GM23338 (cell line): ENCODE data around the gene SSH2. TPM values are rescaled to one million over a fixed set of nuclear protein-coding genes. Genes with fewer than 3 reads are reported as not detected.

ENCODE experiments used
- CREB1 ChIP-seq: fragments of 250-450 bp; sonication (Bioruptor Pico); IDR thresholded peaks from 2 replicates; pipeline ENCODE4 v1.5.0; 2020; ENCODE audit warnings: low read depth, mild to moderate bottlenecking, moderate library complexity
- ETS1 ChIP-seq: IDR thresholded peaks from 2 replicates; pipeline ENCODE4 v1.6.1; 2016; ENCODE audit warnings: antibody characterized with exemption
- EZH2 ChIP-seq: fragments of 200-600 bp; sonication (generic); IDR thresholded peaks from one replicate; pipeline ENCODE4 v1.8.0; 2017; ENCODE audit warnings: antibody characterized with exemption, mild to moderate bottlenecking, low read depth; ENCODE audit not compliant: unreplicated experiment
- JUNB ChIP-seq: IDR thresholded peaks from one replicate; pipeline ENCODE4 v1.6.1; 2016; ENCODE audit warnings: antibody characterized with exemption; ENCODE audit not compliant: unreplicated experiment
- NANOG ChIP-seq: IDR thresholded peaks from 2 replicates; pipeline ENCODE4 v1.6.1; 2016; ENCODE audit warnings: antibody characterized with exemption, borderline replicate concordance
- POLR2AphosphoS5 ChIP-seq: IDR thresholded peaks from 2 replicates; pipeline ENCODE4 v1.6.1; 2016; ENCODE audit warnings: antibody characterized with exemption, low read depth
- STAT1 ChIP-seq: IDR thresholded peaks from one replicate; pipeline ENCODE4 v1.6.1; 2016; ENCODE audit warnings: antibody characterized with exemption; ENCODE audit not compliant: unreplicated experiment
- ZNF331 ChIP-seq: fragments of 250-450 bp; sonication (Bioruptor Pico); IDR thresholded peaks from 2 replicates; pipeline ENCODE4 v1.5.0; 2020; ENCODE audit warnings: low read depth, mild to moderate bottlenecking, moderate library complexity
- polyA plus RNA-seq: library from polyadenylated mRNA; unstranded; fragments of >200 nt; fragmentation: Nextera tagmentation; extraction: Ambion mirVana; gene quantifications from 2 replicates; pipeline ENCODE4 v1.2.1, GENCODE V29; 2016
- total RNA-seq: library from RNA; depleted of rRNA; stranded (reverse); fragments of >200 nt; shearing (Covaris generic); gene quantifications from 2 replicates; pipeline ENCODE4 v1.2.3, GENCODE V29; 2014
- TF ChIP-seq, protein P1 (sequence below): fragments of 250-450 bp; sonication (Bioruptor Pico); IDR thresholded peaks from 2 replicates; pipeline ENCODE4 v1.5.0; 2020; ENCODE audit warnings: mild to moderate bottlenecking, moderate library complexity
- TF ChIP-seq, protein P2 (sequence below), 2 experiments: fragments of 200-600 bp in 1 of 2; sonication (generic) in 1 of 2; conservative IDR thresholded peaks; 2 replicates each; pipeline versions ENCODE4 v1.5.1 to v1.6.1; 2016 to 2017; ENCODE audit warnings: antibody characterized with exemption in 2 of 2, low read depth in 2 of 2, mild to moderate bottlenecking in 2 of 2, moderate library complexity in 1 of 2

SSH2 gene
- total and polyA plus RNA-seq, 2 experiments from 2014 or later, result 9.9 to 12.1 TPM

DNA sequence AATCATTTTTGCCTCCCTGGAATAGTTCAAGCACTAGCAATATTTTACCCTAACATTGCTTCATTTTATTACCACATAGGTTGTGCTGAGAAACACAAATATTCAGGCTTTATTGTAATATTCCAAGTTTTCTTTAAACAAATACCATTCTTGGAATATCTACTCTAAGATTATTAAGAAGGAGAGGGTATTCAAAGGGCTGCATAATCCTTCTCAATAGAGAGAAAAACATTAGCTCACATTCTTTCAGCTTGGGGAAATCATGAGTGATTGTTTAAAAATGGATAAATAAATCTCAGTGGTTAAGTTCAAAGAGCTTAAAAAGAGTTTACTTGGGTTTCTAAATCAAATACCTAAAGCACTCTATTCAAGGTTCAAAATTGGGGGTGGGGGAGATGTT lies 195.4 kb downstream of the SSH2 start (continued):
- TF ChIP-seq, protein P1, sequence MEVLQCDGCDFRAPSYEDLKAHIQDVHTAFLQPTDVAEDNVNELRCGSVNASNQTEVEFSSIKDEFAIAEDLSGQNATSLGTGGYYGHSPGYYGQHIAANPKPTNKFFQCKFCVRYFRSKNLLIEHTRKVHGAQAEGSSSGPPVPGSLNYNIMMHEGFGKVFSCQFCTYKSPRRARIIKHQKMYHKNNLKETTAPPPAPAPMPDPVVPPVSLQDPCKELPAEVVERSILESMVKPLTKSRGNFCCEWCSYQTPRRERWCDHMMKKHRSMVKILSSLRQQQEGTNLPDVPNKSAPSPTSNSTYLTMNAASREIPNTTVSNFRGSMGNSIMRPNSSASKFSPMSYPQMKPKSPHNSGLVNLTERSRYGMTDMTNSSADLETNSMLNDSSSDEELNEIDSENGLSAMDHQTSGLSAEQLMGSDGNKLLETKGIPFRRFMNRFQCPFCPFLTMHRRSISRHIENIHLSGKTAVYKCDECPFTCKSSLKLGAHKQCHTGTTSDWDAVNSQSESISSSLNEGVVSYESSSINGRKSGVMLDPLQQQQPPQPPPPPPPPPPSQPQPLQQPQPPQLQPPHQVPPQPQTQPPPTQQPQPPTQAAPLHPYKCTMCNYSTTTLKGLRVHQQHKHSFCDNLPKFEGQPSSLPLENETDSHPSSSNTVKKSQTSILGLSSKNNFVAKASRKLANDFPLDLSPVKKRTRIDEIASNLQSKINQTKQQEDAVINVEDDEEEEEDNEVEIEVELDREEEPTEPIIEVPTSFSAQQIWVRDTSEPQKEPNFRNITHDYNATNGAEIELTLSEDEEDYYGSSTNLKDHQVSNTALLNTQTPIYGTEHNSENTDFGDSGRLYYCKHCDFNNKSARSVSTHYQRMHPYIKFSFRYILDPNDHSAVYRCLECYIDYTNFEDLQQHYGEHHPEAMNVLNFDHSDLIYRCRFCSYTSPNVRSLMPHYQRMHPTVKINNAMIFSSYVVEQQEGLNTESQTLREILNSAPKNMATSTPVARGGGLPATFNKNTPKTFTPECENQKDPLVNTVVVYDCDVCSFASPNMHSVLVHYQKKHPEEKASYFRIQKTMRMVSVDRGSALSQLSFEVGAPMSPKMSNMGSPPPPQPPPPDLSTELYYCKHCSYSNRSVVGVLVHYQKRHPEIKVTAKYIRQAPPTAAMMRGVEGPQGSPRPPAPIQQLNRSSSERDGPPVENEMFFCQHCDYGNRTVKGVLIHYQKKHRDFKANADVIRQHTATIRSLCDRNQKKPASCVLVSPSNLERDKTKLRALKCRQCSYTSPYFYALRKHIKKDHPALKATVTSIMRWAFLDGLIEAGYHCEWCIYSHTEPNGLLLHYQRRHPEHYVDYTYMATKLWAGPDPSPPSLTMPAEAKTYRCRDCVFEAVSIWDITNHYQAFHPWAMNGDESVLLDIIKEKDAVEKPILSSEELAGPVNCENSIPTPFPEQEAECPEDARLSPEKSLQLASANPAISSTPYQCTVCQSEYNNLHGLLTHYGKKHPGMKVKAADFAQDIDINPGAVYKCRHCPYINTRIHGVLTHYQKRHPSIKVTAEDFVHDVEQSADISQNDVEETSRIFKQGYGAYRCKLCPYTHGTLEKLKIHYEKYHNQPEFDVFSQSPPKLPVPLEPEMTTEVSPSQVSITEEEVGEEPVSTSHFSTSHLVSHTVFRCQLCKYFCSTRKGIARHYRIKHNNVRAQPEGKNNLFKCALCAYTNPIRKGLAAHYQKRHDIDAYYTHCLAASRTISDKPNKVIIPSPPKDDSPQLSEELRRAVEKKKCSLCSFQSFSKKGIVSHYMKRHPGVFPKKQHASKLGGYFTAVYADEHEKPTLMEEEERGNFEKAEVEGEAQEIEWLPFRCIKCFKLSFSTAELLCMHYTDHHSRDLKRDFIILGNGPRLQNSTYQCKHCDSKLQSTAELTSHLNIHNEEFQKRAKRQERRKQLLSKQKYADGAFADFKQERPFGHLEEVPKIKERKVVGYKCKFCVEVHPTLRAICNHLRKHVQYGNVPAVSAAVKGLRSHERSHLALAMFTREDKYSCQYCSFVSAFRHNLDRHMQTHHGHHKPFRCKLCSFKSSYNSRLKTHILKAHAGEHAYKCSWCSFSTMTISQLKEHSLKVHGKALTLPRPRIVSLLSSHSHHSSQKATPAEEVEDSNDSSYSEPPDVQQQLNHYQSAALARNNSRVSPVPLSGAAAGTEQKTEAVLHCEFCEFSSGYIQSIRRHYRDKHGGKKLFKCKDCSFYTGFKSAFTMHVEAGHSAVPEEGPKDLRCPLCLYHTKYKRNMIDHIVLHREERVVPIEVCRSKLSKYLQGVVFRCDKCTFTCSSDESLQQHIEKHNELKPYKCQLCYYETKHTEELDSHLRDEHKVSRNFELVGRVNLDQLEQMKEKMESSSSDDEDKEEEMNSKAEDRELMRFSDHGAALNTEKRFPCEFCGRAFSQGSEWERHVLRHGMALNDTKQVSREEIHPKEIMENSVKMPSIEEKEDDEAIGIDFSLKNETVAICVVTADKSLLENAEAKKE, result no peak
- TF ChIP-seq EZH2 (no peak), JUNB (no peak), ETS1 (no peak), NANOG (no peak), CREB1 (CRISPR knock-in tag) (no peak), POLR2AphosphoS5 (no peak), STAT1 (no peak), ZNF331 (no peak)
- TF ChIP-seq, protein P2, sequence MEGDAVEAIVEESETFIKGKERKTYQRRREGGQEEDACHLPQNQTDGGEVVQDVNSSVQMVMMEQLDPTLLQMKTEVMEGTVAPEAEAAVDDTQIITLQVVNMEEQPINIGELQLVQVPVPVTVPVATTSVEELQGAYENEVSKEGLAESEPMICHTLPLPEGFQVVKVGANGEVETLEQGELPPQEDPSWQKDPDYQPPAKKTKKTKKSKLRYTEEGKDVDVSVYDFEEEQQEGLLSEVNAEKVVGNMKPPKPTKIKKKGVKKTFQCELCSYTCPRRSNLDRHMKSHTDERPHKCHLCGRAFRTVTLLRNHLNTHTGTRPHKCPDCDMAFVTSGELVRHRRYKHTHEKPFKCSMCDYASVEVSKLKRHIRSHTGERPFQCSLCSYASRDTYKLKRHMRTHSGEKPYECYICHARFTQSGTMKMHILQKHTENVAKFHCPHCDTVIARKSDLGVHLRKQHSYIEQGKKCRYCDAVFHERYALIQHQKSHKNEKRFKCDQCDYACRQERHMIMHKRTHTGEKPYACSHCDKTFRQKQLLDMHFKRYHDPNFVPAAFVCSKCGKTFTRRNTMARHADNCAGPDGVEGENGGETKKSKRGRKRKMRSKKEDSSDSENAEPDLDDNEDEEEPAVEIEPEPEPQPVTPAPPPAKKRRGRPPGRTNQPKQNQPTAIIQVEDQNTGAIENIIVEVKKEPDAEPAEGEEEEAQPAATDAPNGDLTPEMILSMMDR (conservative IDR thresholded peaks at IDR 0.05; ENCODE audit: low read depth in 2 of 2), result no peak
